D721Med (cell line): Measurements from ENCODE around the gene OXLD1.

Source experiments
- DNase-seq: peaks from one replicate; pipeline ENCODE4 v3.0.0; 2011; ENCODE audit warnings: low spot score; ENCODE audit not compliant: insufficient read length
- FAIRE-seq: peaks from 2 replicates; lab custom pipeline; 2011; peaks lifted over from hg19 to GRCh38; lab: Jason Lieb, UNC
- TF ChIP-seq, protein P1 (sequence below): IDR thresholded peaks from 2 replicates; pipeline ENCODE4 v1.5.1; 2012; ENCODE audit warnings: mild to moderate bottlenecking, control low read depth; ENCODE audit not compliant: insufficient read depth; ENCODE audit errors: missing control alignments

The OXLD1 gene

DNA sequence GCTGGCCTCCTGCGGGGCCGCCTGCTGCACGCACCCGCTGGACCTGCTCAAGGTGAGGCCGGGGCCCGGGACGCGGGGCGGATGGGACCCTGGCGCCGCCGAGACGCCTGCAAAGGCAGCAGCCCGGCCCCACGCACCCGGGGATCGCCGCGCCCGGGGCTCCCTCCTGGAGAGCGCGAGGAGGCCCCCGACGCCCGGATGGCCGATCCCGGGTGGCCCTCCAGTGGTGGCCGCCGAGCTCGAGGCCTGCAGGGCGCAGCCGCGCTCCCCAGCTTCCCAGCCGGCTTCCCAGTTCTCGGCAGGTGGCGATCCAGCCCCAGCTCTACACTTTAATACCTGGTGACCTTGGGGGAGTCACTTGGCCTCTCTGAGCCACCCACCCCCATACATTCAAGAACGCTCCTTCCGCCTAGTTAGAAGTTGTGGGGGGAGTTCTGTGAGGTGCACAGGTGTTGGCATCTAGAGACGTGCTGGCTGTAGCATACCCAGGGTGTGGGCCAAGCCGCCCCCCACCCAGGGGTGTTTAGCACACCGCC lies 46.1 kb upstream of the OXLD1 start:
- DNase-seq (no peak), FAIRE-seq (no peak)
- TF ChIP-seq, protein P1, sequence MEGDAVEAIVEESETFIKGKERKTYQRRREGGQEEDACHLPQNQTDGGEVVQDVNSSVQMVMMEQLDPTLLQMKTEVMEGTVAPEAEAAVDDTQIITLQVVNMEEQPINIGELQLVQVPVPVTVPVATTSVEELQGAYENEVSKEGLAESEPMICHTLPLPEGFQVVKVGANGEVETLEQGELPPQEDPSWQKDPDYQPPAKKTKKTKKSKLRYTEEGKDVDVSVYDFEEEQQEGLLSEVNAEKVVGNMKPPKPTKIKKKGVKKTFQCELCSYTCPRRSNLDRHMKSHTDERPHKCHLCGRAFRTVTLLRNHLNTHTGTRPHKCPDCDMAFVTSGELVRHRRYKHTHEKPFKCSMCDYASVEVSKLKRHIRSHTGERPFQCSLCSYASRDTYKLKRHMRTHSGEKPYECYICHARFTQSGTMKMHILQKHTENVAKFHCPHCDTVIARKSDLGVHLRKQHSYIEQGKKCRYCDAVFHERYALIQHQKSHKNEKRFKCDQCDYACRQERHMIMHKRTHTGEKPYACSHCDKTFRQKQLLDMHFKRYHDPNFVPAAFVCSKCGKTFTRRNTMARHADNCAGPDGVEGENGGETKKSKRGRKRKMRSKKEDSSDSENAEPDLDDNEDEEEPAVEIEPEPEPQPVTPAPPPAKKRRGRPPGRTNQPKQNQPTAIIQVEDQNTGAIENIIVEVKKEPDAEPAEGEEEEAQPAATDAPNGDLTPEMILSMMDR: no peak

DNA sequence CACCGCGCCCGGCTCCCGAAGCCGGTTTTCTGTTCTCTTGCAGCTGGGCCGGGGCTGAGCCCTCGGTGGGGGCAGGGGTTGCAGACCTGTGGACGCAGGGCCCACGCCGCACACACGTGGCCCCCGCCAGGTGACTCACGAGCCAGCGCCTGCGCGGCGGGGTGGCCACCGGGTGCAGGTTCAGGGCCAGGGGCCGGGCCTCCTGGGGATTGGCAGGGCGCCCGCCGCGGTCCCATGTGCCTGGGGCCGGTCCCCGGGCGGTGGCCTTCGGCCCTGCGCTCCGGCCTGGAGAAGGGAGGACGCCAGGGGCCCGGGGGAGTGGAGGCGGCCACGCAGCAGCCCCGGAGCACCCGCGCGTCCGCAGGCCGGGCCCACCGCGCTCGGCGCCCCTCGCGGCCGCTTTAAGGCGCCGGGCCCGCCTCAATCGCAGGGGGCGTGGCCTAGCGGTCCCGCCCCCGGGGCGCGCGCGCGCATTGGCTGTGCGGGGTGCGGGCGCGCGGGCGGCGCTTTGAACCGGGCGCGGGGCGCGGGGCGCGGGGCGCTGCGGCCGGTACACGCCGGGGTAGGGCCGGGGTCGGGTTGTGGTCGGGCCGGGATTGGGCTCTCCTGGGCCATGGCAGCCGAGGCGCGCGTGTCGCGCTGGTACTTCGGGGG lies 45.5 kb upstream of the OXLD1 start, which contains the start of gene SLC25A10:
Gene SLC25A10 (plus strand): TSS at position 471 of the 654 bp plus-strand sequence. CDS start 143 bp downstream, at position 614.
- DNase-seq: peak; percentile 86
- TF ChIP-seq, protein P1: no peak
- FAIRE-seq: no peak

DNA sequence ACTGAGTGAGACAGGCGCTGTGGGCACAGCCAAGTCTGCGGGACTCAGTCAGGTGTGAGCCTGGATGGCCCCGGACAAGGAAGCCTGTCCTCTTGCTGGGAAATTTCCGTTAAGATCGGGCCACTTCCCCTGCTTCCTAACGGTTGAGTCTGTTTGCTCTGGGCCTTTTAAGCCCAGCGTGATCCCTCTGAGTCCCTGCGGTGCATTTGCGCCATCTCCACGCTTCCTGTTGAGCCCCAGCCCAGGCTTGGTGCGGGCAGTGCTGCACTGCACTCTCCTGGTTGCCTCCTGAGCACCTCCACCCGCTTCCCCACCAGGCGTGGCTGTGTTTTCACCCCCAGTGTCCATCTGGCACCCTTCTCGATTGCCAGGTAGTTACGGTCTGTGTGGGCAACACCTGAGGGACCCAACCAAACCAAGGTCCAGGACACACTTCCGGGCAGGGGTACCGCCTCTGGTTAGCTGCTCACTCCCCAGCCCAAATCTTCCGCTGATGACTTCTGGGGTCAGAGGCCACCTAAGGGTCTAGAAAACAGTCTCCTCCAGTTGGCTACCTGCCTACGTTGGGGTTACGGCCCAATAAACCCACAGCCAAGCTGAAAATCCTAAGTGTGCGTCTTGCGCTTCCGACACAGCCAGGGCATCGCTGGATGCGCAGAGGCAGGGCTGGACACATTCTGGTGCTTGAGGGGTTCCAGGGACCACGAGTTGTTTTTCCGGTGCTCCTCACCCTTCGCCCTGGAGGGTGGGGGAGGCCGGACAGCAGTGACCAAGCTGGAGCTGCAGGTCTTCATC lies 44.3 kb upstream of the OXLD1 start:
- TF ChIP-seq, protein P1: peak; percentile 0
- FAIRE-seq: no peak
- no peak for DNase-seq

DNA sequence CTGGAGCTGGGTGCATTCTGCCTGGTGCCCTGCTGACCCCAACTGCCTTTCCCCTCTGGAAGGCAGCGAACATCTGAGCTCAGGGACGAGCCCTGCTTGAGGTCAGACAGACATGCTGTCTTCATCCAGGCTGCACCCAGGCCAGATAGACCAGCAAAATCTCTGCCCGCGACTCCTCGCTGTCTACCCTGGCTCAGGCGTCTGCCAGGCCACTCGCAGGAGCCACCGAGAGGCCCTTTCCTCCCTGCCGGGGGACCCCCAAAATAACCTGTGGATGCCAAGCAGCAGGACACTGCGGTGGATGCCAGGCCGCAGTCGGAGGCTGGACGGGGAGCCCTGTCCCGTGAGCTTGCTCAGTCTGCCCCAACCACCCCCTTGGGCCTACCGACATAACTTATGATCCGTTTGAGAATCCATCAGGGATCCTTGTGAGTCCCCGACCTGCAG lies 42.4 kb upstream of the OXLD1 start:
- TF ChIP-seq, protein P1: no peak
- FAIRE-seq (no peak), DNase-seq (no peak)

DNA sequence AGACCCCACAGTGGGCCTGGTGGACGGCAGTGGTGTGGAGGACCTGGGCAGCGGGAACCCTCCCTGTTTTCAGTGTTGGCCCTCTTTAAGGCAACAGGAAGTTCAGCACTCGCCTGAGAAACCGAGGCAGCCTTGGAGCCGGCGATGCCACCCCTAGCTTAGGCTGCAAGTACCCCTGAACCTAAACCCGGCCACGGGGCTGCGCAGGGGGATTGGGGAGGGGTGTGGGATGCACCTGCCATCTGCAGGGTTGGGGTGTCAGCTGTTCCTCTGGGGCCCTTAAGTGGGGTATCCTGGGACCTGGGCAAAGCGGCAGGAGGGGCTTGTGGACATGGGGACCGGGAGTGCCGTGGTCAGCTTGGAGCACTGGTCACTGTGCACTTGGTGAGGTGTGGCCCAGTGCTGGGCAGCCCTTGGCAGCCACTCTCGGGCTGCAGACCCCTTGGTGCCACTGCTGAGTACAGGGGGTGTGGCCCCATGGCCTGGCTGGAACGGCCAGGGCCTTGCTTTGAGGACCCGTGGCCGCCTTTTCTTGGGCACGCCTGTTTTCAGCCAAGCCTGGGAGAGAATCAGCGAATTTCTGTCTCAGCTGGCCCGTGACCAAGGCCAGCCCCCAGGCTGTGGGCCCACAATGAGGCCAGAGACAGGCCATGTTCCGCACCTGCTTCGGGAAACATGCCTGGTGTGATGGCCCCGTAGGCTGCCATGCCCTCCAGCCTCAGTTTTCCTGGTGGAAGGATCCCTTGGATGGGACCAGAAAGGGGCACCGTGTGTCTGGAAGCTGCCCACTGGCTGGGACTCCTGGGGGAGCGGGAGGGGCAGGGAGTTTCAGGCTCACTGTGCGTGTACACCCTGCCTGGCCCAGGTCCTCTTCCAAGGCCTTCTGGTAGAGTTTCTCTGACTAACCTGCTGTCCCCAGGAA lies 41.6 kb upstream of the OXLD1 start:
- TF ChIP-seq, protein P1: no peak
- DNase-seq (no peak), FAIRE-seq (no peak)

DNA sequence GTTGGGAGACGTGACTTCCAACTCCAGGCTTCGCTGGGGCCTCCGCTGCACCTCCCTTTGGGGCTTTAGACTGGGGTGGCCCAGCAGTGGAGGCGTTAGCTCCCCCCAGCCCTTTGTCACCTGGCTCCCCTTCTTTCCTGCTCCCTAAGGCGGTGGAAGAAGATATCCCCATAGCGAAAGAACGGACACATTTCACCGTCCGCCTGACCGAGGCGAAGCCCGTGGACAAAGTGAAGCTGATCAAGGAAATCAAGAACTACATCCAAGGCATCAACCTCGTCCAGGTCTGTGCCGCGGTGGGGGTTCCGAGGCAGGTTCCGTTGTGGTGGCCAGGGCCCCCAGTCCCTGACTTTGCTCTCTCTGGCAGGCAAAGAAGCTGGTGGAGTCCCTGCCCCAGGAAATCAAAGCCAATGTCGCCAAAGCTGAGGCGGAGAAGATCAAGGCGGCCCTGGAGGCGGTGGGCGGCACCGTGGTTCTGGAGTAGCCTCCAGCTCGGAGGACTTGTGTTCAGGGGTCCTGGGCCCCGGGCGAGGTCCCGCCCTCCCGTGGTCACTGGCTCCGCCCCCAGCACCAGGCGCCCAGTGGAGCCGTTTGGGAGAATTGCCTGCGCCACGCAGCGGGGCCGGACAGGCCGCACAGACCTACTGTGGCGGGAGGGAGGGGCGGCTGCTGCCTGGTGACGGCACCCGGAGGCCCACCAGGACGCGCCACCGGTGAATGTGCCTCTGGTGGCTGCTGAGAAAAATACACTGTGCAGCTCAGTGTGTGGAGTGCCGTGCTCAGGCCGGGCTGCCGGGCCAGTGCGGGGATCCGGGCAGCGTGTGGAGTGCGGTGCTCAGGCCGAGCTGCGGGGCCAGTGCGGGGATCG lies 40.6 kb upstream of the OXLD1 start:
- DNase-seq (no peak), FAIRE-seq (no peak)
- TF ChIP-seq, protein P1: no peak
